VCaP (cell line): Measurements from ENCODE around the gene GRK1.

Experiments used
- H3K27ac ChIP-seq: fragments of 450-650 bp; 2 replicates; pipeline ENCODE4 v1.5.1; 2017
- CTCF ChIP-seq: fragments of 450-650 bp; conservative IDR thresholded peaks from 2 replicates; pipeline ENCODE4 v1.5.1; 2017; ENCODE audit warnings: mild to moderate bottlenecking, moderate library complexity

Gene GRK1

GRCh38 chr13:113758651-113759524, 91.9 kb downstream of the GRK1 start, which contains the start of gene TMEM255B:
Gene TMEM255B (plus strand): TSS chr13:113759226. CDS start chr13:113759270, 44 bp downstream.
- no peak for TF ChIP-seq CTCF
- no peak within 1 kb of the TSS for H3K27ac ChIP-seq

GRCh38 chr13:113759525-113760137, 92.6 kb downstream of the GRK1 start:
- TF ChIP-seq CTCF, result no peak
- no peak overlapping the region for H3K27ac ChIP-seq

- TF ChIP-seq CTCF, result no peak
- no peak overlapping the region for H3K27ac ChIP-seq
Measured at GRCh38 chr13:113761136-113761535, 94.1 kb downstream of the GRK1 start.

GRCh38 chr13:113762075-113762474, 95.1 kb downstream of the GRK1 start:
- TF ChIP-seq CTCF, result no peak
- H3K27ac ChIP-seq, result no peak overlapping the region

- no peak for TF ChIP-seq CTCF
- H3K27ac ChIP-seq, result no peak overlapping the region
Measured at GRCh38 chr13:113762538-113762937, 95.5 kb downstream of the GRK1 start.

- no peak for TF ChIP-seq CTCF
- H3K27ac ChIP-seq, result no peak overlapping the region
Measured at GRCh38 chr13:113763254-113763653, 96.2 kb downstream of the GRK1 start.

GRCh38 chr13:113763961-113764792, 97.2 kb downstream of the GRK1 start:
- no peak overlapping the region for H3K27ac ChIP-seq
- no peak for TF ChIP-seq CTCF
